GM12892 (cell line): ENCODE measurements around the gene PGRMC2.
"Not testable (repeated sequence)": the region's sequence is repeated elsewhere in the genome, so short reads cannot be mapped to it uniquely, and the experiment has no call there.

Experiments
- POLR2A ChIP-seq: IDR thresholded peaks from 2 replicates; pipeline ENCODE4 v1.6.1; 2011; ENCODE audit warnings: low read depth, low read length, control low read depth
- POLR2AphosphoS5 ChIP-seq: IDR thresholded peaks from 2 replicates; pipeline ENCODE4 v1.6.1; 2011; ENCODE audit warnings: low read depth, low read length, control low read depth
- TAF1 ChIP-seq: IDR thresholded peaks from 2 replicates; pipeline ENCODE4 v1.6.1; 2011; ENCODE audit warnings: low read depth, mild to moderate bottlenecking, control low read depth, low read length, borderline replicate concordance

DNA sequence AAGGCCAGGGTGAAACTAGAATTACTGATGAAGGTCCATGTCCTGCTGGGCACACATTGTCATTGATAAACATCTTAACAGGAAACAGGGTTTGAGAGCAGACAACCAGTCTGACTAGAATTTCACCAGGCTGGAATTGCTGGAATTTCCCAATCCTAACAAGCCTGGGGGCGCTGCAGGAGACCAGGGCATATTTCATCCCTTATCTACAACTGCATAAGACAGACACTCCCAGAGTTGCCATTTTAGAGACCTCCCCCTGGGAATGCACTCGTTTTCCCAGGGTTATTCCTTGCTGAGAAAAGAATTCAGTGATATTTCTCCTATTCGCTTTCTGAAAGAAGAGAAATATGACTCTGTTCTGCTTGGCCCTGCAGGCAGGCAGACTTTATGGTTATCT, 22.1 kb downstream of the PGRMC2 start:
- not testable (repeated sequence) for TF ChIP-seq POLR2A, POLR2AphosphoS5, TAF1
